LNCaP clone FGC (cell line): ENCODE measurements around the gene HDAC4.

Experiments
- DNase-seq: peaks from one replicate; pipeline ENCODE4 v3.0.0-alpha.2; 2011; ENCODE audit warnings: low read depth
- H3K4me3 ChIP-seq: 2 replicates; pipeline ENCODE4 v1.5.1; 2011; ENCODE audit warnings: mild to moderate bottlenecking, low read depth, low read length, control low read depth
- TF ChIP-seq, protein P1 (sequence below): IDR thresholded peaks from 2 replicates; pipeline ENCODE4 v1.5.1; 2012; ENCODE audit warnings: mild to moderate bottlenecking; ENCODE audit not compliant: control insufficient read depth, insufficient read depth; ENCODE audit errors: extremely low read depth

Gene HDAC4

DNA sequence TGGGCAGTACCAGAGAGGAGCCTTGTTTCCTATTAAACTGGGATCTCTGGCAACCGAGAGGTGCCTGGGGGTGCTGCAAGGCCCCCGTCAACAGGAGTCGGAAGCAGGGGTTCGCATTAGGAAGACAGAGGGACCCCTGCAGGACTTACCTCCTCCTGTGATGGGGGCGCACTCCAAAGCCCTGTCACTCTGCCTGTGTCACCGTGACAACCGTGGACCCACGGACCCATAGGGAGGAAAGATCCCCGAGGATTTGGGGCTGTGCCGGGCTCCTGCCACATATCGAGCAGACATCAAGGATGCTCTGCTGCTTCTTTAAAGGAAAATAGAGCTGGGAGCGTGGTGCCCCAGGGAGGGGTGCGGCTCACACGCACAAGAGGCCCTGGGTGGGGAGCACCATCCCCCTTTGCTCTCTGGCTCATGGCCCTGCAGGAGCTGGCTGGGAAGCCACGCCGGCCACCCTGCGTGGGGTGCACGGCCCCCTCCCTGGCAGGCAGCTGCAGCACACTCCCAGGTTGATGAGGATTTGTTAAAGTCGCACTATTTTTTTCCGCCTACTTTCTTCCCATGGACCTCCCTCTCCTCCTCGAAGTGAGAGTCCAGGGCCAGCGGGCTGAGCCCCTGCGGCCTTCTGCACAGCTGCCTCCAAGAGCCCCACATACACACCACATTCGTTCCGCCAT lies 385.5 kb downstream of the HDAC4 start:
- TF ChIP-seq, protein P1, sequence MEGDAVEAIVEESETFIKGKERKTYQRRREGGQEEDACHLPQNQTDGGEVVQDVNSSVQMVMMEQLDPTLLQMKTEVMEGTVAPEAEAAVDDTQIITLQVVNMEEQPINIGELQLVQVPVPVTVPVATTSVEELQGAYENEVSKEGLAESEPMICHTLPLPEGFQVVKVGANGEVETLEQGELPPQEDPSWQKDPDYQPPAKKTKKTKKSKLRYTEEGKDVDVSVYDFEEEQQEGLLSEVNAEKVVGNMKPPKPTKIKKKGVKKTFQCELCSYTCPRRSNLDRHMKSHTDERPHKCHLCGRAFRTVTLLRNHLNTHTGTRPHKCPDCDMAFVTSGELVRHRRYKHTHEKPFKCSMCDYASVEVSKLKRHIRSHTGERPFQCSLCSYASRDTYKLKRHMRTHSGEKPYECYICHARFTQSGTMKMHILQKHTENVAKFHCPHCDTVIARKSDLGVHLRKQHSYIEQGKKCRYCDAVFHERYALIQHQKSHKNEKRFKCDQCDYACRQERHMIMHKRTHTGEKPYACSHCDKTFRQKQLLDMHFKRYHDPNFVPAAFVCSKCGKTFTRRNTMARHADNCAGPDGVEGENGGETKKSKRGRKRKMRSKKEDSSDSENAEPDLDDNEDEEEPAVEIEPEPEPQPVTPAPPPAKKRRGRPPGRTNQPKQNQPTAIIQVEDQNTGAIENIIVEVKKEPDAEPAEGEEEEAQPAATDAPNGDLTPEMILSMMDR = no peak
- H3K4me3 ChIP-seq = no peak overlapping the region
- DNase-seq = no peak

DNA sequence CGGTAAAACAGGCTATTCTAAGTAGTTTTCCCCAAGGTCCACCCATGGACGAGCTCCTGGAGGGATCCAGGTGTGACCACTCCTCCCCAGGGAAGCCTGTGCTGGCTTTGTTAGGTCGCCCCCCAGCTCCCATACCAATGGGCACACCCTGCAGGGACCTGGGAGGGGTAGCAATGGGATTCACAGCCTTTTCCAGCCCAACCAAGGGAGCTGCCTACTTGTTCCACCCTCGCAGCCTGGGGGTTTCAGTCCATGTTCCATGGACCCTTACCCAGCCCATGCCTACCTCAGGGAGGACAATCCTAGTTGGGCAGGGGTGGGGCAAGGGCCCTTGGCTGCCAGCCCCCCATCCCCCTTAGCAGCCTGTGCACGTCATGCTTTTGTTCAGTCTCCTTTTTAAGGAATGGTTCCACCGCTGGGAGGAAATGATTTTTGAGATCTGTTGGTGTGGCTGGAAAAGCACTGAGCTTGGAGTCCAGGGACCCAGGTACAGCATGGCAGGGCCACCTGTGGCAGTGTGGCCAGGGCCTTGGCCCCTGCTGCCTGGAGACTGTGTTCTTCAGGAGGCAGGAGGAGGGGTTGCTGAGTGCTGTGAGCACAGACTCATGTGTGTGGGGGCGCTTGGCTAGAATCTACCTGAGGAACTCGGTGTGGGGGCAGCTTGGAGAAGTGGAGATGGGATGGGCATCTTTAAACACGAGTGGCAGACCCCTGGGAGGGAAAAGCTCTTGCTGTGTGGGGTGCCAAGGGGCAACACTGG lies 386.2 kb downstream of the HDAC4 start:
- H3K4me3 ChIP-seq = no peak overlapping the region
- no peak for DNase-seq
- TF ChIP-seq, protein P1 = no peak

DNA sequence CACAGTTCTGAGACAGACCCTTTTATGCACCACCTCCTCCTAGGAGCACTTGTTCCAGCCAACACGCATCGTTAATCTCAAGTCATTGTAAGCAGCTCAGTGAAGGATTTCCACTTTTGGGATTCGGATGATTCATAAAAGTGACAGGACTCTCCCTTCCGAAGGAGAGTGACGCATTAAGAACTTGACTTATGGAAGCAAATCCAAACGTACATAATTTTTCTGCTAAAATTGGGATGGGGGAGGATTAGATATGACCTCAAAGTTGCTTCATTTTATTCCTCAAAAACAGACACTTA lies 387.2 kb downstream of the HDAC4 start:
- TF ChIP-seq, protein P1 = no peak
- H3K4me3 ChIP-seq = no peak overlapping the region
- DNase-seq = no peak

DNA sequence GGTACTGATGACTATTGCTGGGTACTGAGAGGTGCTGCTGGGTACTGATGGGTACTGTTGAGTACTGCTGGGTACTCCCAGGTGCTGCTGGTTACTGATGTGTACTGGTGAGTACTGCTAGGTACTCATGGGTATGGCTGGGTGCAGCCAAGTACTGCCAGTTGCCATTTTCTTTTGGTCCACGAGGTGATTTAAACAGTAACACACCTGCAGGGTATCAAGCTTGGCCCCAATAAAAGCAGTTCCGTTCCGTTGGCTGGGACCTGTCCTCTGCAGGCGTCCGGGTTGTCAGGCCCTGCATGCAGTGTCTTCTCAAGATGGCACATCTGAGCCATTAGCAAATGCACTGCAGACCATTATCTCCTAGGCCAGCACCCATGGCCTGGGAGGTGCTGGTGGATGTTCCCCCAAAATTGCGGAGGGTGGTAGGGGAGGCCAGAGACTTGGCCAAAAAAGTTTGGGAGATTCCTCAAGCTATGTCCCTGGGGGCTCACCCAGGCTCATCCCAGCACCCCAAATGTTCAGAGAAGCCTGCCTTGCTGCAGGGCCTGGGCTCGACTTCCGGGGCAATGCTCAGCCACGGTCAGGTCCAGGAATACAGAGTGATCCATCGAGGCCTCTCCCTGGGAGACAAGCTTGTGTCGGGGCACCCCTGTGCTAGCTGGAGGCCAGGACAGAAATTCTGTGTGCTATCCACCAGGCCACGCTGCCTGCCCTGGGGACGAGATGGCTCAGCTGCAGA lies 387.7 kb downstream of the HDAC4 start:
- TF ChIP-seq, protein P1 = no peak
- H3K4me3 ChIP-seq = no peak overlapping the region
- no peak for DNase-seq

DNA sequence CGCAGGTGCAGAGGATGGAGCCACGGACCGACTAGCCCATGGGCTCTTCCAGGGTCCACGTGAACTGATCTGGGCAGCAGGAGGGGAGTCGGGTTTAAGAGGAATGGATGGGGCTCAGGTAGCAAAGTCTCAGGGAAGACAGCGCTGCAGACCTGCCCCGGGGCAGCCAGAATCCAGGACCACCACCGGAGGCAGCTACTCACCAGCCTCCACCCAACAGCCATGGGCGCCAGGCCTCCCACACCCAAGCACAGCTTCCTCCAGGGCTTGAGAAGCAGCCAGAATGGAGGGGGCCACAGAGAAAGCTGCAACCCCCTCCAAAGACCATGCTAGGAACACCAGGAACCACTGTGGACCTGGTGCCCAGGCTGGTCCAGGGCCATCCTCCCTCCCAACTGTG lies 388.6 kb downstream of the HDAC4 start:
- no peak for DNase-seq

DNA sequence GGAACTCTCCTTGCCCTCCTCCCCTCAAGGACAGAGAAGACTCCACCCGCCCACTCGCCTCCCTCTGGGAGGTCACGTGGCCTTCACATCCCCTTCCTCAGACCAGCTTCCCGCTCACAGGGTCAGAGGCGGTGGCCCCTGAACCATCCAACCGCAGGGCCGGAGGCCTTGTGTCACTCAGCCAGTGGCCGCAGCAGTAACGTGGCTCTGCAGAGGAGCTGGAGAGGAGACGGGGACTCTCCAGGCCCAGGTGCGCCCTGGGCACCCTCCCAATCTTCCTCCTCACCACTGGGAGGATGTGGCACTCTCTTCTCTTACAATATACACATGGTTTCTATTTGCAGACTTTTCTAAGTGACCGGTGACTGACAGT lies 391.2 kb downstream of the HDAC4 start:
- DNase-seq = peak; percentile 65
- TF ChIP-seq, protein P1 = no peak
- H3K4me3 ChIP-seq = no peak overlapping the region

More for the DNA sequence above, 388.6 kb downstream of the HDAC4 start:
- no peak overlapping the region for H3K4me3 ChIP-seq
- TF ChIP-seq, protein P1 = no peak
